Tibial nerve (tissue), 4 donors: Measurements from ENCODE around the gene DMAP1.

Experiments
- EP300 ChIP-seq, 2 donors: sonication (generic); formaldehyde crosslinking; IDR thresholded peaks; one replicate each; pipeline ENCODE4 v1.6.1; 2017; ENCODE audit warnings: antibody characterized with exemption in 2 of 2, mild to moderate bottlenecking in 1 of 2
- POLR2A ChIP-seq, 2 donors: fragments of 450-650 bp; IDR thresholded peaks; one replicate each; pipeline ENCODE4 v1.6.1; 2017; ENCODE audit warnings: antibody characterized with exemption in 2 of 2, mild to moderate bottlenecking in 2 of 2, moderate library complexity in 2 of 2
- TF ChIP-seq, protein P1 (sequence below), 5 experiments: fragments of 200-600 bp in 3 of 5; fragments of 450-650 bp in 2 of 5; sonication (generic) in 3 of 5; IDR thresholded peaks; one replicate each; pipeline ENCODE4 v1.5.1; 2016 to 2019; ENCODE audit warnings: antibody characterized with exemption in 5 of 5, mild to moderate bottlenecking in 3 of 5, moderate library complexity in 2 of 5

DNA sequence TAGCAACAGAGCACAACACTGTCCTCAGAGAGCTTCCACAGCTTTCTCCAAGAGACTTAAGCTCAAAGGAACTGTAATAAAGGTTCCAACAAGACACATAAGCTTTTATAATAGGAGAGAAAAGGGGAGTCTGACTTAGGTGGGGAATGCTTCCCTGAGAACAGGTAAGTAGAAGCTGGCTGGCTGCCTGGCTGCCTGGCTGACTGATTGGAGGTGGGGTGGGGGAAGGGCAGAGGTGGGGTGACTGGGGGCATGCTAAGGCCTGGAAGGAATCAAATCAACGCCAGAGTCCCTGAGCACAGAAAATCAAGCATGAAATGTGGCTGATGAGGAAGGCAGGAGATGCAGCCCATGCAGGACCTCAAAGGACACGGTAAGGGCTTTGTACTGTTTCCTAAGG lies 45.8 kb downstream of the DMAP1 start:
- TF ChIP-seq, protein P1, sequence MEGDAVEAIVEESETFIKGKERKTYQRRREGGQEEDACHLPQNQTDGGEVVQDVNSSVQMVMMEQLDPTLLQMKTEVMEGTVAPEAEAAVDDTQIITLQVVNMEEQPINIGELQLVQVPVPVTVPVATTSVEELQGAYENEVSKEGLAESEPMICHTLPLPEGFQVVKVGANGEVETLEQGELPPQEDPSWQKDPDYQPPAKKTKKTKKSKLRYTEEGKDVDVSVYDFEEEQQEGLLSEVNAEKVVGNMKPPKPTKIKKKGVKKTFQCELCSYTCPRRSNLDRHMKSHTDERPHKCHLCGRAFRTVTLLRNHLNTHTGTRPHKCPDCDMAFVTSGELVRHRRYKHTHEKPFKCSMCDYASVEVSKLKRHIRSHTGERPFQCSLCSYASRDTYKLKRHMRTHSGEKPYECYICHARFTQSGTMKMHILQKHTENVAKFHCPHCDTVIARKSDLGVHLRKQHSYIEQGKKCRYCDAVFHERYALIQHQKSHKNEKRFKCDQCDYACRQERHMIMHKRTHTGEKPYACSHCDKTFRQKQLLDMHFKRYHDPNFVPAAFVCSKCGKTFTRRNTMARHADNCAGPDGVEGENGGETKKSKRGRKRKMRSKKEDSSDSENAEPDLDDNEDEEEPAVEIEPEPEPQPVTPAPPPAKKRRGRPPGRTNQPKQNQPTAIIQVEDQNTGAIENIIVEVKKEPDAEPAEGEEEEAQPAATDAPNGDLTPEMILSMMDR (IDR thresholded peaks at IDR 0.05) = no peak
- TF ChIP-seq EP300 (IDR thresholded peaks at IDR 0.05) = no peak
- no peak for TF ChIP-seq POLR2A (IDR thresholded peaks at IDR 0.05)
